Activated gamma-delta T cell treated with anti-CD3 and anti-CD28 coated beads, Interleukin-2, amount 50 U/mL, for 16 hours (primary cell): ENCODE measurements around the gene GRID1.
"Not testable (repeated sequence)": the region's sequence is repeated elsewhere in the genome, so short reads cannot be mapped to it uniquely, and the experiment has no call there.

ENCODE experiments used
- DNase-seq: peaks from one replicate; pipeline ENCODE4 v3.0.0-alpha.2; 2020; ENCODE audit warnings: low read depth

GRID1 gene

GRCh38 chr10:86077871-86078638, 288.5 kb downstream of the GRID1 start:
- no peak for DNase-seq

GRCh38 chr10:86077271-86077670, 289.3 kb downstream of the GRID1 start:
- no peak for DNase-seq

DNA sequence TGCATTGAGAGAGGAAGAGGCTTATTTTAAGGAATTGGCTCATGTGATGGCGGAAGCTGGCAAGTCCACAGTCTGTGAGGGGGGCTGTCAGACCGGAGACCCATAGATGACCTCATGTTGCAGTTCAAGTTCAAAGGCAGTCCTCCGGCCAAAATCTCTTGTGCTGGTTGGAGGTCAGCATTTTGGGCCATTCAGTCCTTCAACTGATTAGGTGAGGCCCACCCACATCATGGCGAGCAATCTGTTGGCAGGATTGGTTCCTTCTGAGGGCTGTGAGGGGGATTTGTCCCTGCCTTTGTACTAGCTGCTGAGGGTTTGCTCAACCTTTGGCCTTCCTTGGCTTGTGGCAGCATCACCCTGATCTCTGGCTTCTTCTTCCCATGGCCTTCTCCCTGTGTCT, 290.1 kb downstream of the GRID1 start:
- not testable (repeated sequence) for DNase-seq

DNA sequence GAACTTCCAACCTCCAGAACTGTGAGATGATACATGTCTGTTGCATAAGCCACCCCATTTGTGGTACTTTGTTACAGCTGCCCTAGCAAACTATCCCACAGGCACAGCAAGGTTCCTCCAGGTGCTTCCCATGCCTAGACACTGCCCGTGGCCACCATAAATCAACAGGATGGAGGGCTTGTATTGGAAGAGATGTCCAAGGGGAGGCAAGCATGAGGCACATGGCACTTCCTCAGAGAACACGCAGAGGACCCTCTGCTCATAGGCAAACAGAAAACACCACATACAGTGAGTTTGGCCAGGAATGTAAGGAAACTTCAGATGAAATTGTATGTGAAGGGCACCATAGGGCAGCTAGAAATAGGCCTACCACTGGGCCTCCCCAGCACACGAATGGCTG, 291.1 kb downstream of the GRID1 start:
- no peak for DNase-seq

DNA sequence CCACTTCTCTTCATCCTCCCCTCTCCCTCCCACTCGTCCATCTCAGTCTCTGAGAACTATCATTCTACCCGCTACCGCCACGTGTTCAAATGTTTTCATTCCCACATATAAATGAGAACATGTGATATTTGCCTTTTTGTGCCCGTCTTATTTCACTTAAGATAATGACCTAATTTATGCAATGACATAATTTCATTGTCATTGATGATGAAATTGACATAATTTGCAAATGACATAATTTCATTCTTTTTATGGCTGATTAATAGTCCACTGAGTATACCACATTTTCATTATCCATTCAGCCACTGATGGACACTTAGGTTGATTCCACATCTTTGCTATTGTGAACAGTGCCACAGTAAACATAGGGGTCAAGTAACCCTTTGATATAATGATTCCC, 292.3 kb downstream of the GRID1 start:
- DNase-seq = no peak

DNA sequence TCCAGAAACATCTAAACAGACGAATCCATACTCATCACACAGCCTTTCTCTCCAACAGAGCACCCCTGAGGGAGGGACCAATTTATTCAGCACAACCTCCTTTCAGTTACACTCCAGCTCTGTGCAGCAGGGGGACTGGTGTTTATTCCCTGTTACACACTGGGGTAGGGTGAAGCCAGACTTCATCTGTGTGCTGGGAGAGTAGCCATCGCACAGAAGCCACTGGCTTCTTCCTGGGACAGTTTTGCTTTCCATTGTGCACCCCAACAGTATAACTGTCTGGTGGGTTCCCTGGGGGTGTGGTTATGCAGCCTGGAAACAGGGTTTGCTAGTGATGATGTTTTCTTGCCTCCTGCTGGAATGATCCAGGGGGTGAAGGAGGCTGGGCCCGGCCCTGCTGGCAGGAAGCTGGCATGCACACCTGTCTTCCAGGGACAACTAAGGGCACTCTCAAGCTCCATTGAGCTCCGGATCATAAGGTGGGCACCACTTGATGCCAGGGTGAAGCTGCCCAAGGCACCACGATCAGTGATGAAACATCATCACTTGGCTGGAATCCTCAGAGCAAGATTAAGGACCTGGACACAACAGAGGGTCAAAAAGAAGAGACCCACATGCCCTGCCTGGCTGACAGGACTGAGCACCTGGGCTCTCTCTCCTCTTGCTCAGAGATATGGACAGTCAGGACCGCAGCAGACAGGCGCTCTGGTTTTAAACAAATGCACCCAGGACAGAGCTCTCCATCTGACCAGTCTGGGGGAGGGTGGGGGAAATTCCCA, 293.2 kb downstream of the GRID1 start:
- no peak for DNase-seq

DNA sequence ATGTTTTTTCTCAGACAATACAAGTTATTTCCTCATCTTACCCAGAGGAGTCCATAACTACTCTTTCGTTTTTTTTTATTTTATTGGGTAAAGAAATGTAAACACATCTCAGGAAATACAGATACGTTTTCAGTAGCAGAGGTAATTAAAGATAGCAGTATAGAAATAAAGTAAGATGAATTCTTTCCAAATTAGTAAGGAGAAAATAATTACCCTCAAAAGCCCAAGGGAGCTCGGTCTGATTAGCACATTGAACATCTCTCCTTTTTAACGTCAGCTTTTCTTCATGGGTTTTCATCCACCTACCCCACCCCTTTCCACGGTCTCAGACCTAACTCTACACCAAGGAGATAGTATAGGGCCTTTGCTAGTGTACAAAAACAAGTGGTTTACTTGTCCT, 294.2 kb downstream of the GRID1 start:
- DNase-seq = no peak

DNA sequence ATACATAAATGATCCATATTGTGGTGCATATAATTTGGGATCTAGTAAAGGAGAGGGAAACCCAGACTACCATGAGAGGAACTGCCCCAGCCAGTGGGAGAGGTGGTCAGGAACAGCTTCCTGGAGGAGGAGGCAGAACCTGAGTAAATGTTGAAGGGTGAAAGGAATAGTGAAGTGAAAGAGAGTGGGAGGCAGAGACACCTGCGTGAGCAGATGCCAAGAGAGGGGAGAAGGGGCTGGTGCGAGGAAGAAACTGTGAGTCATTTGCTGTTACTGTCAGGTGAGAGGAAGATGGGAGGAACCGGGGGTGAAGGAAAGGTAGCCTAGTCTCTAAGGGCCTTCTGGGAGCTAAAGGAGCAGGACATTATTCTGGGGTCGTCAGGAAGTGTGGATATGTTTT, 294.8 kb downstream of the GRID1 start:
- no peak for DNase-seq

DNA sequence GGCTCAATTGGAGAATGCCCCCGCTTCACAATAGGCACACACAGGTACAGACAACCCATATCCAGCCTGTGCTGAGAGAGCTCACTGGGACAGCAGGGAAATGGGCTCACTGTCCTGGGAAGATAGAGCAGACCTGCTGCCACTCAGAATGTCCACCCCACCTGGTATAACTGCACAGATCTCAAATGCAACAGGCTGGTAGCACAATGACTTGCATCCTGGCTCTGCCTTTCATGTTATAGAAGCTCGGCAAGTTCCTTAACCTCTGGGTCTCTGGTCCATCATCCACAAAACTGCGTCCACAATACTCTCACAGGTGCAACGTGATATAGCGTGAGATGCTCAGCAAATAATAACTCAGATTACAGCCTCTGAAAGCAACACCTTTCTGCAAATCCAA, 295.4 kb downstream of the GRID1 start:
- no peak for DNase-seq

GRCh38 chr10:86070278-86070677, 296.3 kb downstream of the GRID1 start:
- no peak for DNase-seq

DNA sequence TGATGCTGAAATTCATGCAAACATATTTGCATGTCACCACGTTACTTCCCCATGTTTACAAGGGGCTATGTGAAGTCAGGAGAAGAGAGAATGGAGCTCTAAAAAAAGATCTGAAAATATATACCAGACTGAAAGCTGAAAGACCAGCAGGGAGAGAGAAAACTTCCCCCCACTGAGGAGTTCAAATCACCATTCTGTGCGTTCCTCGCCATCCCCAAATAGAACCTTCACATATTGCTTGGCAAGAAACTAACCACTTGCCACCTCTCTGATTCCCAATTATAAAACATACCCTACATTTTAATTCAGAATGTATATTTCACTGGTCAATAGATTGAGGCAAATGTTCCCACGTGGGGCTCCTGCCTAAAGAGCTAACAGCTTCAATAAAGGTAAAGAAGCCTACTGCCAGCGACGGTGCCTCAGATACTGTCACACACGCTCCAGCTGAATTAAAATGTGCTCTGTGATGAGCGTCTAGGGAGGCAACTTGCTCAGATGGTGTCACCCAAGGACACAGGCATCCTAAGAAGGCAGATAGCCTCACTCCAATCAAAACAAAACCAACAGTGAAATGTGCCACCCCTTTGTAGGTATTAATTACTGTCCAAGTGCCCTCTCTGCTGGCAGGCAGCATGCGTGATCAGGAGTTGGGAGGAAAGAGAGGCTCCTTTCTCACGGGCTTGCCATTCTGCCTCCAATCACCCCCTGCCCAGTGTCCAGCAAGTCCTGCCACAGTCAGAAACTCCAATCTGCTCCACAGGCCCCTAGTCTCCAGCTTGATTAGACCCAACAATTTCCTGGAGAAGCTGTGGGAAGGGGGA, 298.2 kb downstream of the GRID1 start:
- DNase-seq = no peak

DNA sequence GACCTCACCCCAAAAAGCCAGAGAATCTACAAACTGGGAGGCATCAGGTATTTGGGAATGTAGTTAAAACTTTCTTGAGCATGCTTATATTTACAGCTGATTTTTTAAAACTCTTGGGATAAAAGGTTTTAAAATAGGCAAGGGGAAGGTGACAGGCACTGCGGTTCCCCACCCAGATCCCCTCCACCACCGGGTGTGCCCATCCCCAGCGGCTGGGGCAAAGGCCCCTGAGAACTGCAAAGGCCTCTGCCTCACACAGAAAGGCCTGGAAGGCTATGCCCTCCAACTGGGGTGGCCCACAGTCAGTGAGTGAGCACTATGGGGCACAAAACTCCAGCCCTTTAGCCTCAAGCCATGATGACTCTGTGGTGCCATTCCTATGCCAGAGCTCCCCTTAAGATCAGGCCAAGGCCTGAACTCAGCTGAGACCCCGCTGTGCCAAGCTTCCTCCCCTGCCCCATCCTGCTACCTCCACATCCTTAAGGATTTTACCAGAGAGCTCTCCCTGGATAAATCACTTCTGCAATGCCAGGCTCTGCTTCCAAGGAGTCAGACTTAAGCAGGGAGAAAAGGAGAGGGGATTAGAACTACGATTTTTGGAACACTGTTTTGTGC, 299.1 kb downstream of the GRID1 start:
- DNase-seq = no peak

DNA sequence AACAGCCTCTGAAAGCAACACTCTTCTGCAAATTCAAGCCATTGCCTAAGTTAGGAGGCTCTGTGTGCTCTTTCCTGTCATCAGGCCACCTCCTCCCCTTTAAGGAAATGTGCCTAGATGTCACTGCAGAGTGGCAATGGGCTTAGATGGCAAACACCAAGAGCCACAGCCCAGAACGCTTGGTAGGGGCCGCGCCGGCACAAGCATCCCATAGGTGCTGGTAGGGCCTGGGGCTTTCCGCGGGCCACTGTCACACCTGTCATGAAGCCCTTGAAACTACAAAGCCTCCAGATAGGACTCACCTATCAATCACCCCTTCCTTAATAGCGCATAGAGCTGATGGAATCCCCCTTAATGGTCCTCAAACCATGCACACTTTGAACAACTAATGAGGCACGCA, 299.9 kb downstream of the GRID1 start:
- no peak for DNase-seq

- no peak for DNase-seq
These were observed 300.8 kb downstream of the GRID1 start for GRCh38 chr10:86065711-86066251.

DNA sequence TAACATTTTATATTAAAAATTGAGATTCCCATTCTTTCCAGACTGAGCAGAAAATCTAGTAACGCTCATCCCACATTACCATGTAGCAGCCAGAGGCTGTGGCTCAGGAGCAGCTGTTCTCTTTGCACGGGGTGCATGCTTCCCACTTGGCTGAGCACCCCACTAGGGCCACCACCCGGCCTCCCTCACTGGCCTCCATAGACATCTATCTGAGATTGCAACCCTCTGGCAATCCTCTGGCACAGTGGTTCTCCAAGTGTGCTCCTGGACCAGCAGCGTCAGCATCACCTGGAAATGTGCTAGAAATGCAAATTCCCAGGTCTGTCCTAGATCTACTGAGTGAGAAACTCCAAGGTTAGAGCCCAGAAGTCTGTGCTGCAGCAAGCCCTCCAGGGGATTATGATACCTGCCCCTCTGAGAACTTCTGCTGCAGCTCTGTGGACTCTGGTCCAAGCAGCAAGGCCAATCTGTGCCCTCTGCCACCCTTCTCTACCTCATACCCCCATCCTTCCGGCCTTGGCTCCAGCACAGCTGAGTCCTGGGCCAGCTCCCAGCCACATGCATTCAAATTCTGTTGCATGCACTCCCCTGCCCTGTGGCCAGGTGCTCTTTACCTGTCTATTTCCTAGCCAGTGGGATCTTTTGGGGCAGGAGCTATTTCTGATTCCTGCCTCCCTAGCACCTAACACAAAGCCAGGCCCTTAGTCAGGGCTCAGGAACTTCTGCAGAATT, 301.5 kb downstream of the GRID1 start:
- DNase-seq = no peak

- DNase-seq = no peak
These were observed 302.4 kb downstream of the GRID1 start for GRCh38 chr10:86064219-86064618.

- DNase-seq = no peak
These were observed 303.3 kb downstream of the GRID1 start for GRCh38 chr10:86063341-86063740.

GRCh38 chr10:86062647-86063145, 303.9 kb downstream of the GRID1 start:
- no peak for DNase-seq

- DNase-seq = no peak
These were observed 304.4 kb downstream of the GRID1 start for GRCh38 chr10:86062198-86062550.

GRCh38 chr10:86061278-86062197, 305.1 kb downstream of the GRID1 start:
- DNase-seq = no peak
